SU-DHL-6 (cell line): ENCODE measurements around the gene USP17L22.
"Not testable (repeated sequence)": the region's sequence is repeated elsewhere in the genome, so short reads cannot be mapped to it uniquely, and the experiment has no call there.

Experiments used
- CTCF ChIP-seq: fragments of 200-600 bp; sonication (generic); IDR thresholded peaks from one replicate; pipeline ENCODE4 v1.5.1; 2017; ENCODE audit warnings: antibody characterized with exemption, mild to moderate bottlenecking, low read length, moderate library complexity; ENCODE audit not compliant: insufficient read depth, poor library complexity, severe bottlenecking
- EZH2phosphoT487 ChIP-seq: fragments of 200-600 bp; sonication (generic), shearing (Covaris generic); conservative IDR thresholded peaks from 2 replicates; pipeline ENCODE4 v1.6.1; 2018; ENCODE audit warnings: mild to moderate bottlenecking, antibody characterized with exemption, low read length, moderate library complexity, mixed read lengths

GRCh38 chr4:9262572-9262971 is 4.8 kb upstream of the USP17L22 start, which contains the start of gene USP17L21:
- not testable (repeated sequence) for TF ChIP-seq CTCF, EZH2phosphoT487
